Loucy (cell line): ENCODE results near the gene RAET1G.

ENCODE experiments used
- H2AFZ ChIP-seq: fragments of 200-600 bp; sonication (generic); 2 replicates; pipeline ENCODE4 v1.6.0; 2016; ENCODE audit warnings: antibody characterized with exemption, mild to moderate bottlenecking, low read length, moderate library complexity
- H3F3A ChIP-seq: fragments of 200-600 bp; 2 replicates; pipeline ENCODE4 v1.6.0; 2016; ENCODE audit warnings: antibody characterized with exemption, low read depth, mild to moderate bottlenecking
- H3K27me3 ChIP-seq: fragments of 200-600 bp; sonication (generic); 2 replicates; pipeline ENCODE4 v1.6.1; 2014; ENCODE audit warnings: low read length, mild to moderate bottlenecking; ENCODE audit not compliant: insufficient read depth, poor library complexity, severe bottlenecking
- H3K36me3 ChIP-seq: fragments of 200-600 bp; sonication (generic); 2 replicates; pipeline ENCODE4 v1.6.1; 2016; ENCODE audit warnings: low read length; ENCODE audit not compliant: insufficient read depth
- H3K4me1 ChIP-seq: fragments of 200-600 bp; sonication (generic); 2 replicates; pipeline ENCODE4 v1.5.1; 2014; ENCODE audit warnings: low read length, mild to moderate bottlenecking; ENCODE audit not compliant: insufficient read depth, poor library complexity, severe bottlenecking
- H3K4me2 ChIP-seq: fragments of 200-600 bp; sonication (generic); 2 replicates; pipeline ENCODE4 v1.6.0; 2014; ENCODE audit warnings: antibody characterized with exemption, low read length, low read depth, mild to moderate bottlenecking; ENCODE audit not compliant: poor library complexity, severe bottlenecking
- H3K4me3 ChIP-seq: fragments of 200-600 bp; sonication (generic); 2 replicates; pipeline ENCODE4 v1.5.1; 2014; ENCODE audit warnings: low read length, mild to moderate bottlenecking, mixed read lengths; ENCODE audit not compliant: poor library complexity, severe bottlenecking
- H3K79me2 ChIP-seq: fragments of 200-600 bp; sonication (generic); 2 replicates; pipeline ENCODE4 v1.6.1; 2014; ENCODE audit warnings: low read length; ENCODE audit not compliant: insufficient read depth
- H3K9ac ChIP-seq: fragments of 200-600 bp; sonication (generic); 2 replicates; pipeline ENCODE4 v1.6.0; 2014; ENCODE audit warnings: mild to moderate bottlenecking, low read depth, low read length, moderate library complexity; ENCODE audit not compliant: poor library complexity, severe bottlenecking
- H3K9me2 ChIP-seq: fragments of 200-600 bp; sonication (generic); replicated peaks from 2 replicates; pipeline ENCODE4 v1.6.1; 2016; ENCODE audit warnings: low read depth, low read length, mixed read lengths
- H3K9me3 ChIP-seq: fragments of 200-600 bp; sonication (generic); 2 replicates; pipeline ENCODE4 v1.6.1; 2014; ENCODE audit warnings: mild to moderate bottlenecking, antibody characterized with exemption, low read length, low read depth; ENCODE audit not compliant: insufficient read depth
- H4K20me1 ChIP-seq: fragments of 200-600 bp; sonication (generic); 2 replicates; pipeline ENCODE4 v1.6.0; 2014; ENCODE audit warnings: antibody characterized with exemption, low read length, mild to moderate bottlenecking; ENCODE audit not compliant: insufficient read depth, poor library complexity, severe bottlenecking
- EZH2phosphoT487 ChIP-seq: fragments of 200-600 bp; IDR thresholded peaks from 2 replicates; pipeline ENCODE4 v1.6.1; 2018; ENCODE audit warnings: antibody characterized with exemption, mild to moderate bottlenecking, moderate library complexity, borderline replicate concordance
- TF ChIP-seq, protein P1 (sequence below): fragments of 200-600 bp; sonication (generic); conservative IDR thresholded peaks from 2 replicates; pipeline ENCODE4 v1.5.1; 2014; ENCODE audit warnings: mild to moderate bottlenecking, antibody characterized with exemption, low read length

The RAET1G gene

DNA sequence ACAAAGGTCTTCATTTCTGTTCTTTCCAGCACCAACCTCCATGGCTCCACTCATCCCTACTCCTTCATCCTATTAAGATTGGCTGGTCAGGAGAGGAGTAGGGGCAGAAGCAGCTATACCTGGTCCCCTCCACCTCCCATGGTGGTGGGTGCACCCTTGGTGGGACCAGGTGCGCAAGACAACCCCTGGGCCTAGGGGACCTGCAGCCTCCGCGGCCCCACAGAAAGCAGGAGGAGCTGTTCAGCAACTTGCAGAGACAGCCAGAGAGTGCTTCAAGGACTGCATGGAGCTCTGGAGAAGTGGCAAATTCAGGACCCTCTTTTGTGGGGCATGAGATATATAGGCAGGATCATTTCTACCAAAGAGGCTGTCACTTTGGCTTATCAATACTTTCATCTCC is 28.7 kb upstream of the RAET1G start:
- Histone ChIP-seq H3K4me3 (no peak overlapping the region), H2AFZ (no peak overlapping the region), H3K36me3 (no peaks in the 10 kb centered on the region), H3K4me2 (no peak overlapping the region), H3K4me1 (peaks cover 3% of the 10 kb centered on the region), H3K9me2 (no peaks in the 10 kb centered on the region), H3F3A (no peaks in the 10 kb centered on the region), H3K9me3 (no peaks in the 10 kb centered on the region), H4K20me1 (no peaks in the 10 kb centered on the region), H3K9ac (no peak overlapping the region), H3K27me3 (no peaks in the 10 kb centered on the region), H3K79me2 (no peaks in the 10 kb centered on the region)
- no peak for TF ChIP-seq EZH2phosphoT487
- TF ChIP-seq, protein P1, sequence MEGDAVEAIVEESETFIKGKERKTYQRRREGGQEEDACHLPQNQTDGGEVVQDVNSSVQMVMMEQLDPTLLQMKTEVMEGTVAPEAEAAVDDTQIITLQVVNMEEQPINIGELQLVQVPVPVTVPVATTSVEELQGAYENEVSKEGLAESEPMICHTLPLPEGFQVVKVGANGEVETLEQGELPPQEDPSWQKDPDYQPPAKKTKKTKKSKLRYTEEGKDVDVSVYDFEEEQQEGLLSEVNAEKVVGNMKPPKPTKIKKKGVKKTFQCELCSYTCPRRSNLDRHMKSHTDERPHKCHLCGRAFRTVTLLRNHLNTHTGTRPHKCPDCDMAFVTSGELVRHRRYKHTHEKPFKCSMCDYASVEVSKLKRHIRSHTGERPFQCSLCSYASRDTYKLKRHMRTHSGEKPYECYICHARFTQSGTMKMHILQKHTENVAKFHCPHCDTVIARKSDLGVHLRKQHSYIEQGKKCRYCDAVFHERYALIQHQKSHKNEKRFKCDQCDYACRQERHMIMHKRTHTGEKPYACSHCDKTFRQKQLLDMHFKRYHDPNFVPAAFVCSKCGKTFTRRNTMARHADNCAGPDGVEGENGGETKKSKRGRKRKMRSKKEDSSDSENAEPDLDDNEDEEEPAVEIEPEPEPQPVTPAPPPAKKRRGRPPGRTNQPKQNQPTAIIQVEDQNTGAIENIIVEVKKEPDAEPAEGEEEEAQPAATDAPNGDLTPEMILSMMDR = no peak

DNA sequence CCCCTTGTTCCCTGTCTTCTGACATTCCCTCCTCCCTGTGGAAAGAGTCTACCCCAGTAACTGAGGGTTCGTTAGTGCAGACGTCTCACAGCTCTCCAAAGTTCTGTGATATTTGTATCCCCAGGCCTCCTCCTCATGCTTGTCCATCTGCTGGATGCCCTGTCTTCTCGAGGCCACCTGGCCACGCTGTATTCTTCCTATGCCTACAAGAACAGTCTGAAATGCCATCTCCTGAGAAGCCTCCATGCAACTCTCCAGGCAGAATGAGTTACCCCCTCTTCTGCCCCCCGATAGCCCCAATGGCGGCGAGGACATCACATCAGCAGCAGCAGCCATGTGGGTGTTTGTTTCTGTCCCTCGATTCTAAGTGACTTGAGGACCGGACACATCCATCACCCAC is 28.2 kb upstream of the RAET1G start:
- Histone ChIP-seq H3K9ac (no peak overlapping the region), H3K4me2 (no peak overlapping the region), H3K4me3 (no peak overlapping the region), H3K36me3 (no peaks in the 10 kb centered on the region), H3K9me3 (no peaks in the 10 kb centered on the region), H3K4me1 (peaks cover 3% of the 10 kb centered on the region), H3K9me2 (no peaks in the 10 kb centered on the region), H2AFZ (no peak overlapping the region), H3F3A (no peaks in the 10 kb centered on the region), H3K79me2 (no peaks in the 10 kb centered on the region), H4K20me1 (no peaks in the 10 kb centered on the region), H3K27me3 (no peaks in the 10 kb centered on the region)
- TF ChIP-seq, protein P1 = no peak
- TF ChIP-seq EZH2phosphoT487 = no peak

DNA sequence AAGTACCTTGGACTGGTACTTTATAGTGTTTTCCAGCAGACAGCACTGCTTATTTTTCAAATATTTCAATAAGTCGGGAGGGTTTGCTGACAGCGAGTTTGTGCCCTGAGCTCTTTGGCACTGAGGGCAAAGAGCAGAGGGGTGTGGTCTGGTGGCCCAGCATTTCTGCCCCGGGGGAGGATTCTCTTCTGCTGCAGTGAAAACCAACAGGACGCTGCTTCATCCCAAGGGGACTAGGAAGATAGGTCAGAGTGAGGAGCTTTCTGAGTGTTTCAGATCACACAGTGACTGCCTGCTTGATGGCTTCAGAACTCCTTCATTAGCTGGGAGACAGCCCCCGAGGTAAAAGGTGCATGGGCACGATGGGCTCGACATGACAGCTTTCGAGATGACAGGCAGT is 27.5 kb upstream of the RAET1G start:
- H3K4me2 ChIP-seq = no peak overlapping the region
- no peaks in the 10 kb centered on the region for H3K36me3 ChIP-seq
- H3K9ac ChIP-seq = no peak overlapping the region
- H3K79me2 ChIP-seq = no peaks in the 10 kb centered on the region
- no peak overlapping the region for H3K4me3 ChIP-seq
- no peak for TF ChIP-seq EZH2phosphoT487
- H3K9me3 ChIP-seq = no peaks in the 10 kb centered on the region
- H2AFZ ChIP-seq = no peak overlapping the region
- no peaks in the 10 kb centered on the region for H3K9me2 ChIP-seq
- no peaks in the 10 kb centered on the region for H3K27me3 ChIP-seq
- peaks cover 3% of the 10 kb centered on the region for H3K4me1 ChIP-seq
- H3F3A ChIP-seq = no peaks in the 10 kb centered on the region
- no peaks in the 10 kb centered on the region for H4K20me1 ChIP-seq

DNA sequence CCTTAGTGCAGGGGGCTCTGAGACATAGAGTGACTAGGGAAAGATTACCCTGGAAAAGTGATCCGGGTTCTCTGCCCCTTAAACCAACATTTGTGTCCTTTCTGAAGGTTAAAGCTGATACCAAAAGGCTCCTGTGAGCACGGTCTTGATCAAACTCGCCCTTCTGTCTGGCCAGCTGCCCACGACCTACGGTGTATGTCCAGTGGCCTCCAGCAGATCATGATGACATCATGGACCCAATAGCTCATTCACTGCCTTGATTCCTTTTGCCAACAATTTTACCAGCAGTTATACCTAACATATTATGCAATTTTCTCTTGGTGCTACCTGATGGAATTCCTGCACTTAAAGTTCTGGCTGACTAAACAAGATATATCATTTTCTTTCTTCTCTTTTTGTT is 25.7 kb upstream of the RAET1G start:
- H3K9ac ChIP-seq = no peak overlapping the region
- no peaks in the 10 kb centered on the region for H3F3A ChIP-seq
- H3K4me3 ChIP-seq = no peak overlapping the region
- H3K4me1 ChIP-seq = peaks cover 3% of the 10 kb centered on the region
- TF ChIP-seq EZH2phosphoT487 = no peak
- no peaks in the 10 kb centered on the region for H3K27me3 ChIP-seq
- H3K4me2 ChIP-seq = no peak overlapping the region
- no peaks in the 10 kb centered on the region for H3K36me3 ChIP-seq
- H4K20me1 ChIP-seq = no peaks in the 10 kb centered on the region
- H3K9me2 ChIP-seq = no peaks in the 10 kb centered on the region
- H3K9me3 ChIP-seq = no peaks in the 10 kb centered on the region
- no peaks in the 10 kb centered on the region for H3K79me2 ChIP-seq
- no peak overlapping the region for H2AFZ ChIP-seq
